SK-N-DZ (cell line): ENCODE data around the gene PPT1.

Source experiments
- DNase-seq: peaks from one replicate; pipeline ENCODE4 v3.0.0-alpha.2; 2015; ENCODE audit warnings: low spot score

PPT1 gene

GRCh38 chr1:40092706-40093639, 4.1 kb downstream of the PPT1 start:
- DNase-seq, result no peak

- no peak for DNase-seq
These were observed 4.8 kb downstream of the PPT1 start for GRCh38 chr1:40092241-40092640.

DNA sequence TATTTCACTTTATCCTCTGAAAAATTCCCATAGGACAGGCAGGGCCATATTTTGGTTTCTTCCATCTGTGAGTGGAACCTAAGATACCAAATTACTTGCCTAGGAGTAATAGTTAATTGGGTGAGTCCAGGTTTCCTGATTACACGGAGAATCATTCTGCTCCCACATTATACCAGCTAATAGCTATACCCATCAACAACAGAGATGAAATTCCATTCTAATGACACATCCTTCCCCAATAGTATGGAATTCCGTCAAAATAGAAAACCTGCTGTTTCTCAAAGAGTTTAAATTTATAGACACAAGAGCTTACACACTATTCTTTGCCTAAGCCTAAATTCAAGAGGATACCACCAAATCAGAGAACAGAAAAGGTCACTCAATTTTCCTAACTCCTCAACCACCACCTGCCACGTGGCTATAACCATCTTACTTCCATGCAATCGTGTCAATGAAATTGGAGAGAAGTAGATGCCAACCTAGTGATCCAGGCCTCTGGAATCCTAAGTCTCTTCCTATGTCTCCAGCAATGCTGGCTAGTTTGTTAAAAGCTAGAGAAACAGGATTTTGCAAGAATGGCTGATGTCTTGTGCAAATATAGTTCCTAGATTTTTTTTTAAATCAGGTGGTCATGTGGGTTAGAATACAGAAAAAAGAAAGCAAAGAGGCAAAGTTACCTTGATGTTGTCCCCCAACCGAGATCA, 6.2 kb downstream of the PPT1 start:
- DNase-seq, result no peak

DNA sequence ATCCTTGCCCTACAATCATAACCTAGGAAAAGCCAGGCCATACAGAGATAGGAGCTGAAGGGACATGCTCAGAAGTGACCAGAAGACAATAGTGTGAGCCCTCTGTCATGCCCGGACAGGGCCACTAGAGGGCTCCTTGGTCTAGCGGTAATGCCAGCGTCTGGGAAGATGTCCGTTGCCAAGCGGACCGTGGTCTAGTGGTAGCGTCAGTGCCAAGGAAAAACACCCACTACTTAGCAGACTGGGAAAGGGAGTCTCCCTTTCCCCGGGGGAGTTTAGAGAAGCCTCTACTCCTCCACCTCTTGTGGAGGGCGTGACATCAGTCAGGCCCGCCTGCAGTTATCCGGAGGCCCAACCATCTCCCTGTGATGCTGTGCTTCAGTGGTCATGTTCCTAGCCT, 12.3 kb downstream of the PPT1 start:
- peak; percentile 35 for DNase-seq

DNA sequence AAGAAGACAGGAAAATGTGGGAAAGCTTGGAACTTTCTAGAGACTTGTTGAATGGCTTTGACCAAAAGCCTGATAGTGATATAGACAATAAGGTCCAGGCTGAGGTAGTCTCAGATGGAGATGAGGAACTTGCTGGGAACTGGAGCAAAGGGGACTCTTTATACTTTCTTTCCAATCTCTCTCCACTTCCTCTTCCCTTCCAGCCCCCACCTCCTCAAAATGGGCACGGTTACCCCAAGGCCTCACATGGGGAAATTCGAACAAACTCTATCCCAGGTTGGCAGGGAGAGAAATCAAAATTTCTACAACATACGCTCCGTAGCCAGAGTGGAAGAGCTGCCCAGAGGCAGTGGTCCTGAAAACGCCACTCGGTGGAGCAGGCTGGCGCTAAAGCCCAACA, 15.2 kb downstream of the PPT1 start:
- DNase-seq, result no peak

GRCh38 chr1:40079774-40080400, 17.2 kb downstream of the PPT1 start:
- no peak for DNase-seq

- DNase-seq, result peak; percentile 47
These were observed 18.3 kb downstream of the PPT1 start for GRCh38 chr1:40078512-40079333.

DNA sequence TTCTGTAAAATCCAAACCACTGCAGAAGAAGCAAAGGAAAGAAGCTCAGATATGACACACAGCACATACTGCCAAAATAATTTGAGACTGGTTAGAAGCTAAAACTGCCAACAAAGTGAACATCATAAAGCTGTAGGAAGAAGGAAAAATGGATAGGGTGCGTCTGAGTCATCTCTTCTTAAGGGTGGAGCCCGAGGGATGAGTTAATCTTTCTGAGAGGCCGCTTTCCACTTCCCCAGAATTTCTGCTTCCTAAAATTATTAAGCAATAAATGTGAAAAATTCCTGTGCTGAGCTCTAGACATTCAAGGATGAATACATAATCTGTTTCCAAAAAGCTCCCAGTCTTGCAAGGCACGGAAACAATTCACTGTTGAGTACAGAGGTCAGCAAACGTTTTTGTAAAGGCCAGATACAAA, 20.1 kb downstream of the PPT1 start:
- DNase-seq, result no peak

GRCh38 chr1:40075266-40075665, 21.8 kb downstream of the PPT1 start:
- DNase-seq, result no peak

- DNase-seq, result no peak
These were observed 24.0 kb downstream of the PPT1 start for GRCh38 chr1:40073062-40073461.

- DNase-seq, result no peak
These were observed 24.9 kb downstream of the PPT1 start for GRCh38 chr1:40072142-40072541.

- no peak for DNase-seq
These were observed 29.2 kb downstream of the PPT1 start for GRCh38 chr1:40067851-40068250.

DNA sequence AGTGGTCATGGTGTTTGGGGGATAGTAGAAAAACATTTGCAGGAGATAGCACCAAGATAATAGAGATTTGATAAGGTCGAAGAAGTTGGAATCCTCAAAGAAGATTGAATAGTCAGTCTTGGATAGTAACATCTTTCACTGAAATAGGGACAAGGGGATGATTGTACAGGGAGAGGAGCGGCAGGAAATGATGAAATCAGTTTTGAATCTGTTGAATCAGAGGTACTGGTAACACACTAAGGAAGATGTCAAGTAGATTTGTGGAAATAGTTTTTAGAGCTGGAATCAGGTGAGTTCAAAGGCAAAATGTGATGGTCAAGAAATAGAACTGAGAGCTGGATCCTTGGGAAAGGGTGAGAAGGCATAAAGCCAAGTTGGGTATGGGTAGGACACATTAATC, 30.0 kb downstream of the PPT1 start:
- no peak for DNase-seq

GRCh38 chr1:40064797-40065499, 32.1 kb downstream of the PPT1 start:
- DNase-seq, result no peak

GRCh38 chr1:40059960-40060750, 36.9 kb downstream of the PPT1 start:
- no peak for DNase-seq

DNA sequence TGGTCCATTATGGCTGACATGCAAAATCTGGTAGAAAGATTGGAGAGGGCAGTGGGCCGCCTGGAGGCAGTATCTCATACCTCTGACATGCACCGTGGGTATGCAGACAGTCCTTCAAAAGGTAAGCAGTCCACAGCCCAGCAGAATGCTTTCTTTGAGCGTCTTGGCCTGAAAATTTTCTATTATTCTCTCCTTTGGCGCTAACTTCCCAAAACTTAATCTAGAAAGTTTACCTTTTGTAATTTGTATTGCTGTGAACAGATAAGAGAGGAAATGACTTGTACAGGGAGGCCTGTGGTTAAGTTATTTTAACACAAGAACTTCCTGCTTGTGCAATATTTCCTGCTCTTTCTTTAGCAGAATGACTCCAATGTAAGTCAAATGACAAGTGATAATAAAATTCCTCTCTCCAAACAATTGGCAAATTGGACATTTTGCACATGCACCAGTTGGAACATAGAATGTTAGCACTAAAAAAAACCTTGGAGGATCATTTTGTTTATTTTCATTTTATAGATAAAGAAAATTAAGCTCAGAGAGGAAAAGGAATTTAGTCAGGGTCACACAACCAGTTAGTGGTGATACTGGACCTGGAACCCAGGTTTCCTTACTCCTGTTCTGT, 37.6 kb downstream of the PPT1 start:
- no peak for DNase-seq

DNA sequence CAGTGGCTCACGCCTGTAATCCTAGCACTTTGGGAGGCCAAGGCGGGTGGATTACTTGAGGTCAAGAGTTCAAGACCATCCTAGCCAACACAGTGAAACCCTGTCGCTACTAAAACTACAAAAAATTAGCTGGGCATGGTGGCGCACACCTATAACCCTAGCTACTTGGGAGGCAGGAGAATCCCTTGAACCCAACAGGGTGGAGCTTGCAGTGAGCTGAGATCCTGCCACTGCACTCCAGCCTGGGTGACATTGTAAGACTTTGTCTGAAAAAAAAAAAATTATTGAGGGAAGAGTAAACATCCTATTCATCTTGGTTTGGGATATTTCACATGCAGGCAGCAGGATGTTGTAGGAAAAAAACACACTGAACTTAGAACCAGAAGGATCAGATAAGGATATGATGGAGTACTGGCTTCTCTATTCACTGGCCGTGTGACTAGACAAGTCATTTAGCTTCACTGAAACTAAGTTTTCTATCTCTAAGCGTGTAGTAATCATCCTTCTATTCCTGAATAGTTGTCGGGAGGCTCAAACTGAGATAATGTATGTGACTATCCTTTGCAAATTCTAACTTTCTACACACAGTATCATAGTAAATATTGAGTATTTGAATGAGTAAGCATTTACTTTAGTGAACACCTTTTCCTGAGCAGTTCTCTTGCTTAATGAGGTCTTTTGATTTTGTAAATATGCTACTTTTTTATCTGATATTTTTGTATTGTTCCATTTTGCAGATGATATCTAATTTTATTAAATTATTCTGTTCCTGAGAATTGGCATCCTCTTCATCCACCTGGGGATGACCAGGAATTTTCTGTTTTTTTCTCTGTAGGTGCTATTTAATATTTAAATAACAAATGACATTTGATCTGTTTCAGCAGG, 38.4 kb downstream of the PPT1 start:
- no peak for DNase-seq

GRCh38 chr1:40058097-40058452, 39.0 kb downstream of the PPT1 start:
- DNase-seq, result no peak
